ENCODE data around the gene CYP3A7.

- TF ChIP-seq CTCF (IDR thresholded peaks at IDR 0.05) (no peak), EZH2 (IDR thresholded peaks at IDR 0.05; ENCODE audit: borderline replicate concordance, insufficient read depth, low read depth, low read length, poor library complexity, severe bottlenecking) (no peak)
Observed at GRCh38 chr7:99667179-99667578, 67.8 kb downstream of the CYP3A7 start.

Measured in B cell (primary cell).